DND-41 (cell line): ENCODE results near the gene ADCY9.

Experiments
- EZH2 ChIP-seq: IDR thresholded peaks from 3 replicates; pipeline ENCODE4 v1.6.1; 2012; ENCODE audit warnings: borderline replicate concordance, low read depth, mild to moderate bottlenecking, moderate library complexity, low read length, inconsistent platforms; ENCODE audit not compliant: severe bottlenecking
- TF ChIP-seq, protein P1 (sequence below): IDR thresholded peaks from 2 replicates; pipeline ENCODE4 v1.5.1; 2012; ENCODE audit warnings: borderline replicate concordance, low read length, moderate library complexity, mild to moderate bottlenecking; ENCODE audit not compliant: poor library complexity, severe bottlenecking; ENCODE audit errors: extremely low read depth

- TF ChIP-seq, protein P1, sequence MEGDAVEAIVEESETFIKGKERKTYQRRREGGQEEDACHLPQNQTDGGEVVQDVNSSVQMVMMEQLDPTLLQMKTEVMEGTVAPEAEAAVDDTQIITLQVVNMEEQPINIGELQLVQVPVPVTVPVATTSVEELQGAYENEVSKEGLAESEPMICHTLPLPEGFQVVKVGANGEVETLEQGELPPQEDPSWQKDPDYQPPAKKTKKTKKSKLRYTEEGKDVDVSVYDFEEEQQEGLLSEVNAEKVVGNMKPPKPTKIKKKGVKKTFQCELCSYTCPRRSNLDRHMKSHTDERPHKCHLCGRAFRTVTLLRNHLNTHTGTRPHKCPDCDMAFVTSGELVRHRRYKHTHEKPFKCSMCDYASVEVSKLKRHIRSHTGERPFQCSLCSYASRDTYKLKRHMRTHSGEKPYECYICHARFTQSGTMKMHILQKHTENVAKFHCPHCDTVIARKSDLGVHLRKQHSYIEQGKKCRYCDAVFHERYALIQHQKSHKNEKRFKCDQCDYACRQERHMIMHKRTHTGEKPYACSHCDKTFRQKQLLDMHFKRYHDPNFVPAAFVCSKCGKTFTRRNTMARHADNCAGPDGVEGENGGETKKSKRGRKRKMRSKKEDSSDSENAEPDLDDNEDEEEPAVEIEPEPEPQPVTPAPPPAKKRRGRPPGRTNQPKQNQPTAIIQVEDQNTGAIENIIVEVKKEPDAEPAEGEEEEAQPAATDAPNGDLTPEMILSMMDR, result no peak
- TF ChIP-seq EZH2, result no peak
These were observed 64.7 kb downstream of the ADCY9 start for GRCh38 chr16:4051591-4051990.
